H1 (cell line): ENCODE measurements around the gene PSMD5. TPM values are rescaled to one million over a fixed set of nuclear protein-coding genes. Genes with fewer than 3 reads are reported as not detected.

ENCODE experiments used
- CTCF ChIA-PET: fragments of 300-600 bp; sonication (Branson Sonifier 250); formaldehyde crosslinking; loops from one replicate; lab custom pipeline; 2021; ENCODE audit not compliant: partially characterized antibody; lab: Charles Lee
- POLR2A ChIA-PET: fragments of 300-600 bp; sonication (Branson Sonifier 250); formaldehyde crosslinking; loops from one replicate; lab custom pipeline; 2021; ENCODE audit warnings: inconsistent platforms; ENCODE audit not compliant: partially characterized antibody; lab: Charles Lee
- DNase-seq, 2 experiments: peaks; one replicate each; pipeline versions ENCODE4 v3.0.0 to v3.0.0-alpha.2; 2010 to 2022; ENCODE audit warnings: low spot score in 2 of 2, low read depth in 1 of 2, mixed read lengths in 1 of 2
- FAIRE-seq: peaks from 2 replicates; lab custom pipeline; 2011; peaks lifted over from hg19 to GRCh38; lab: Jason Lieb, UNC
- H2AFZ ChIP-seq: 2 replicates; pipeline ENCODE4 v1.8.1; 2012; ENCODE audit warnings: low read length, inconsistent platforms
- H2AK5ac ChIP-seq: 2 replicates; pipeline ENCODE4 v1.6.1; 2013; ENCODE audit warnings: low read depth, low read length
- H2BK120ac ChIP-seq: replicated peaks from 2 replicates; pipeline ENCODE3; 2013; ENCODE audit warnings: low read depth, low read length, inconsistent platforms
- H2BK12ac ChIP-seq: 2 replicates; pipeline ENCODE4 v1.6.1; 2013; ENCODE audit warnings: low read depth, low read length
- H2BK15ac ChIP-seq: 2 replicates; pipeline ENCODE4 v1.6.1; 2013; ENCODE audit warnings: low read length
- H2BK20ac ChIP-seq: 2 replicates; pipeline ENCODE4 v1.6.1; 2013; ENCODE audit warnings: low read length
- H2BK5ac ChIP-seq: 2 replicates; pipeline ENCODE4 v1.6.1; 2013; ENCODE audit warnings: low read depth, low read length
- H3K14ac ChIP-seq: 2 replicates; pipeline ENCODE4 v1.6.1; 2013; ENCODE audit warnings: inconsistent platforms; ENCODE audit not compliant: insufficient read length
- H3K18ac ChIP-seq: 2 replicates; pipeline ENCODE4 v1.6.1; 2013; ENCODE audit warnings: low read length; ENCODE audit errors: extremely low read depth
- H3K23ac ChIP-seq: 2 replicates; pipeline ENCODE4 v1.6.1; 2013; ENCODE audit warnings: inconsistent platforms; ENCODE audit not compliant: insufficient read length
- H3K23me2 ChIP-seq: 2 replicates; pipeline ENCODE4 v1.6.1; 2013; ENCODE audit warnings: low read depth, low read length
- H3K27ac ChIP-seq: 2 replicates; pipeline ENCODE4 v1.6.1; 2011; ENCODE audit warnings: low read depth, low read length, inconsistent platforms
- H3K27me3 ChIP-seq, 4 experiments: replicated peaks in 1 of 4; 1 replicate in 1 of 4; 2 replicates in 3 of 4; pipeline versions ENCODE4 v1.6.1 to v1.8.1; 2011 to 2013; ENCODE audit warnings: low read length in 3 of 4, mild to moderate bottlenecking in 3 of 4, inconsistent platforms in 2 of 4, mixed read lengths in 2 of 4, moderate library complexity in 1 of 4; ENCODE audit not compliant: control insufficient read depth in 3 of 4, insufficient read depth in 3 of 4; ENCODE audit errors: extremely low read depth in 1 of 4
- H3K36me3 ChIP-seq, 4 experiments: 2 replicates each; pipeline versions ENCODE4 v1.6.1 to v1.8.1; 2011 to 2013; ENCODE audit warnings: mild to moderate bottlenecking in 4 of 4, low read length in 3 of 4, moderate library complexity in 2 of 4, control low read depth in 1 of 4, inconsistent platforms in 1 of 4; ENCODE audit not compliant: insufficient read depth in 4 of 4, control insufficient read depth in 2 of 4
- H3K4ac ChIP-seq: replicated peaks from 2 replicates; pipeline ENCODE3; 2013; ENCODE audit warnings: low read length, low read depth, mixed read lengths, inconsistent platforms; ENCODE audit not compliant: insufficient read length
- H3K4me1 ChIP-seq, 4 experiments: replicated peaks in 1 of 4; 1 replicate in 1 of 4; 2 replicates in 3 of 4; pipeline versions ENCODE4 v1.6.1 to v1.8.1; 2011 to 2013; ENCODE audit warnings: low read length in 3 of 4, inconsistent platforms in 2 of 4, mixed read lengths in 1 of 4; ENCODE audit not compliant: insufficient read depth in 4 of 4, control insufficient read depth in 3 of 4
- H3K4me2 ChIP-seq, 2 experiments: 2 replicates each; pipeline versions ENCODE4 v1.6.1 to v1.8.1; 2011 to 2013; ENCODE audit warnings: low read depth in 2 of 2, low read length in 2 of 2, control low read depth in 1 of 2, inconsistent platforms in 1 of 2, mild to moderate bottlenecking in 1 of 2; ENCODE audit not compliant: insufficient read depth in 1 of 2
- H3K4me3 ChIP-seq, 4 experiments: fragments of 200-600, 300-600 bp in 1 of 4; sonication (generic), shearing (Covaris generic), sonication (Bioruptor Twin) in 1 of 4; 2 replicates each; pipeline versions ENCODE4 v1.5.1 to v1.8.1; 2011 to 2016; ENCODE audit warnings: low read length in 4 of 4, low read depth in 3 of 4, control low read depth in 2 of 4, inconsistent platforms in 2 of 4, mild to moderate bottlenecking in 2 of 4, mixed read lengths in 1 of 4, moderate library complexity in 1 of 4; ENCODE audit not compliant: insufficient read depth in 2 of 4; ENCODE audit errors: extremely low read depth in 1 of 4
- H3K56ac ChIP-seq: replicated peaks from 2 replicates; pipeline ENCODE3; 2013; ENCODE audit warnings: low read depth, mild to moderate bottlenecking, mixed read lengths, low read length, inconsistent platforms; ENCODE audit not compliant: insufficient read length
- H3K79me1 ChIP-seq: 2 replicates; pipeline ENCODE4 v1.6.1; 2013; ENCODE audit warnings: low read depth, low read length, control low read depth
- H3K79me2 ChIP-seq, 2 experiments: 2 replicates each; pipeline versions ENCODE4 v1.6.1 to v1.8.1; 2012 to 2013; ENCODE audit warnings: low read length in 2 of 2, mild to moderate bottlenecking in 2 of 2, inconsistent platforms in 1 of 2; ENCODE audit not compliant: insufficient read depth in 2 of 2, control insufficient read depth in 1 of 2
- H3K9ac ChIP-seq, 4 experiments: replicated peaks in 1 of 4; 1 replicate in 1 of 4; 2 replicates in 3 of 4; pipeline versions ENCODE4 v1.6.1 to v1.8.1; 2011 to 2013; ENCODE audit warnings: low read depth in 3 of 4, low read length in 3 of 4, control low read depth in 2 of 4, mild to moderate bottlenecking in 2 of 4, moderate library complexity in 2 of 4, inconsistent platforms in 1 of 4; ENCODE audit errors: extremely low read depth in 1 of 4
- H3K9me3 ChIP-seq, 2 experiments: 2 replicates each; pipeline versions ENCODE4 v1.6.1 to v1.8.1; 2012 to 2013; ENCODE audit warnings: mild to moderate bottlenecking in 2 of 2, moderate library complexity in 2 of 2, control low read depth in 1 of 2, inconsistent platforms in 1 of 2, low read depth in 1 of 2, low read length in 1 of 2, mixed read lengths in 1 of 2; ENCODE audit not compliant: insufficient read depth in 2 of 2
- H4K20me1 ChIP-seq, 2 experiments: replicated peaks in 1 of 2; 2 replicates each; pipeline versions ENCODE3 to v1.8.1; 2011 to 2013; ENCODE audit warnings: inconsistent platforms in 2 of 2, low read length in 2 of 2, mild to moderate bottlenecking in 1 of 2; ENCODE audit not compliant: insufficient read depth in 2 of 2, control insufficient read depth in 1 of 2
- H4K5ac ChIP-seq: 2 replicates; pipeline ENCODE4 v1.6.1; 2013; ENCODE audit warnings: low read length, low read depth, mixed read lengths, inconsistent platforms; ENCODE audit not compliant: insufficient read length
- H4K8ac ChIP-seq: 2 replicates; pipeline ENCODE4 v1.8.0; 2013; ENCODE audit warnings: mild to moderate bottlenecking, moderate library complexity, low read length, inconsistent platforms; ENCODE audit not compliant: insufficient read depth; ENCODE audit errors: extremely low read depth
- H4K91ac ChIP-seq: replicated peaks from 2 replicates; pipeline ENCODE3; 2013; ENCODE audit warnings: low read length, mixed read lengths, inconsistent platforms; ENCODE audit not compliant: insufficient read length
- ASH2L ChIP-seq: fragments of 200-600, 300-600 bp; sonication (generic); IDR thresholded peaks from one replicate; pipeline ENCODE4 v1.7.1; 2017; ENCODE audit warnings: low read length
- BRCA1 ChIP-seq: IDR thresholded peaks from 2 replicates; pipeline ENCODE4 v1.6.1; 2012; ENCODE audit warnings: low read depth, low read length, improper control_type of control experiment
- CEBPB ChIP-seq: IDR thresholded peaks from 2 replicates; pipeline ENCODE4 v1.6.1; 2012; ENCODE audit warnings: low read depth, low read length
- CREB1 ChIP-seq: IDR thresholded peaks from 2 replicates; pipeline ENCODE4 v1.6.1; 2012; ENCODE audit warnings: inconsistent platforms
- HDAC2 ChIP-seq, 2 experiments: fragments of 300-600 bp in 1 of 2; sonication (generic) in 1 of 2; IDR thresholded peaks; 2 replicates each; pipeline ENCODE4 v1.6.1; 2011 to 2012; ENCODE audit warnings: low read depth in 2 of 2, low read length in 2 of 2, mild to moderate bottlenecking in 2 of 2, moderate library complexity in 2 of 2, borderline replicate concordance in 1 of 2, inconsistent platforms in 1 of 2
- KDM1A ChIP-seq: fragments of 200-600, 300-600 bp; sonication (generic); IDR thresholded peaks from 2 replicates; pipeline ENCODE4 v1.7.1; 2016; ENCODE audit warnings: mild to moderate bottlenecking, low read length, borderline replicate concordance
- MAFK ChIP-seq: IDR thresholded peaks from 2 replicates; pipeline ENCODE4 v1.6.1; 2012; ENCODE audit warnings: low read depth, mild to moderate bottlenecking, improper control_type of control experiment, low read length
- NANOG ChIP-seq: IDR thresholded peaks from 2 replicates; pipeline ENCODE4 v1.6.1; 2011; ENCODE audit warnings: low read length, low read depth, mild to moderate bottlenecking, inconsistent platforms; ENCODE audit not compliant: insufficient read depth, poor library complexity, severe bottlenecking
- POU5F1 ChIP-seq: IDR thresholded peaks from 2 replicates; pipeline ENCODE4 v1.6.1; 2011; ENCODE audit warnings: low read depth, mild to moderate bottlenecking, low read length, moderate library complexity
- SIN3A ChIP-seq, 2 experiments: IDR thresholded peaks in 1 of 2; conservative IDR thresholded peaks in 1 of 2; 2 replicates each; pipeline ENCODE4 v1.6.1; 2011 to 2012; ENCODE audit warnings: low read length in 2 of 2, improper control_type of control experiment in 1 of 2, low read depth in 1 of 2, mild to moderate bottlenecking in 1 of 2
- SP1 ChIP-seq: IDR thresholded peaks from 2 replicates; pipeline ENCODE4 v1.6.1; 2011; ENCODE audit warnings: low read depth, low read length
- SRF ChIP-seq: IDR thresholded peaks from 2 replicates; pipeline ENCODE4 v1.6.1; 2011; ENCODE audit warnings: mild to moderate bottlenecking, low read depth, low read length, moderate library complexity
- SUZ12 ChIP-seq: fragments of 200-600 bp; sonication (generic); IDR thresholded peaks from 2 replicates; pipeline ENCODE4 v1.6.1; 2012; ENCODE audit warnings: mild to moderate bottlenecking, inconsistent platforms, low read length, moderate library complexity, mixed read lengths
- TAF1 ChIP-seq: IDR thresholded peaks from 2 replicates; pipeline ENCODE4 v1.6.1; 2011; ENCODE audit warnings: mild to moderate bottlenecking, low read depth, low read length
- WGBS, 2 experiments: shearing (Covaris generic) in 1 of 2; methylation state at CpG; one replicate each; pipeline versions ENCODE4 v1.1.6 to v1.1.7; 2013 to 2015; ENCODE audit warnings: low lambda C conversion rate in 2 of 2, mixed read lengths in 2 of 2, inconsistent platforms in 1 of 2, low coverage in 1 of 2, missing lambda C conversion rate in 1 of 2; ENCODE audit not compliant: insufficient replicate concordance in 2 of 2, insufficient coverage in 1 of 2, insufficient read length in 1 of 2; ENCODE audit errors: extremely low coverage in 1 of 2, missing lambda C conversion rate in 1 of 2; 5-methylcytosine and 5-hydroxymethylcytosine counted together
- polyA plus RNA-seq, 7 experiments: library from polyadenylated mRNA; depleted of rRNA in 3 of 7; stranded (reverse) in 5 of 7; unstranded in 2 of 7; fragments of >200 nt in 5 of 7; fragments of 200-250 nt in 2 of 7; gene quantifications; 1 replicate in 5 of 7; 2 replicates in 1 of 7; 4 replicates in 1 of 7; pipeline versions ENCODE4 v1.2.1 to v1.2.3, GENCODE V29; 2011 to 2013; ENCODE audit warnings: missing spikeins in 2 of 7, mixed read lengths in 2 of 7
- total RNA-seq: library from RNA; stranded (reverse); fragmentation: NEBNext Ultra II Directional; extraction: Animal tissue kit (Norgen Biotek cat#: 25700); gene quantifications from 2 replicates; pipeline ENCODE4 v1.2.1, GENCODE V29; 2021

The PSMD5 gene
- total and polyA plus RNA-seq, 2 of the 8 experiments (the other 6 are each of a cell fraction or from before 2014, with no cell fraction given), result 19.2 to 30.5 TPM

- no peak overlapping the region for H2BK5ac ChIP-seq
- no peak overlapping the region for H3K4me3 ChIP-seq
- WGBS, 2 experiments, result 85% methylated on average over 2 of the region's 3 CpGs; no CpG with 5 or more reads in 1 of the 2 experiments
- CTCF ChIA-PET, result interaction anchor here (0.6 to 2.2 kb wide), 10 partner anchors 11 to 98 kb away, joined by 3 to 10 read pairs (median 3); no protein-coding TSS in a partner anchor
- no peak for FAIRE-seq
- H3K79me1 ChIP-seq, result no peaks in the 10 kb centered on the region
- H3K4ac ChIP-seq, result no peak overlapping the region
- no peak overlapping the region for H3K9ac ChIP-seq
- no peak overlapping the region for H4K91ac ChIP-seq
- no peak overlapping the region for H2AFZ ChIP-seq
- no peaks in the 10 kb centered on the region; the same call in 1 of the 2 replicates for H3K23me2 ChIP-seq
- H3K79me2 ChIP-seq, result no peaks in the 10 kb centered on the region
- no peak overlapping the region for H3K27ac ChIP-seq
- H4K5ac ChIP-seq, result no peak overlapping the region
- H2BK15ac ChIP-seq, result no peak overlapping the region
- H2AK5ac ChIP-seq, result no peak overlapping the region
- H2BK120ac ChIP-seq, result no peak overlapping the region
- H3K18ac ChIP-seq, result no peak overlapping the region
- no peaks in the 10 kb centered on the region for H4K20me1 ChIP-seq
- no peak for DNase-seq
- H3K23ac ChIP-seq, result no peak overlapping the region
- H3K14ac ChIP-seq, result no peak overlapping the region
- H2BK12ac ChIP-seq, result no peak overlapping the region
- H3K9me3 ChIP-seq, result no peaks in the 10 kb centered on the region
- H3K4me2 ChIP-seq, result no peak overlapping the region
- no peak overlapping the region for H4K8ac ChIP-seq
- H3K36me3 ChIP-seq, result no peaks in the 10 kb centered on the region
- H3K4me1 ChIP-seq, result peaks cover 0 to 3% (median under 1%) of the 10 kb centered on the region in 4 experiments; a peak in 4 of 7 replicates
- no peak overlapping the region for H2BK20ac ChIP-seq
- H3K56ac ChIP-seq, result no peak overlapping the region
- POLR2A ChIA-PET, result interaction anchor here (1.8 to 2.0 kb wide), 2 partner anchors 10 kb away, joined by 6 to 12 read pairs; no protein-coding TSS in a partner anchor
- no peaks in the 10 kb centered on the region for H3K27me3 ChIP-seq
- TF ChIP-seq CEBPB (no peak), ASH2L (no peak), CREB1 (no peak), SRF (no peak), SUZ12 (no peak), POU5F1 (no peak), TAF1 (no peak), BRCA1 (no peak), SIN3A (conservative IDR thresholded peaks at IDR 0.05 in 1 of 2, IDR thresholded peaks at IDR 0.05 in 1 of 2; ENCODE audit: low read depth in 1 of 2, low read length in 2 of 2) (no peak), MAFK (no peak), SP1 (no peak), NANOG (no peak), KDM1A (no peak), HDAC2 (IDR thresholded peaks at IDR 0.05; ENCODE audit: borderline replicate concordance in 1 of 2, low read depth in 2 of 2, low read length in 2 of 2) (no peak)
These were observed 40.9 kb upstream of the PSMD5 start for GRCh38 chr9:120883608-120883996.
